ENCODE data around the gene SSX2IP. TPM values are rescaled to one million over a fixed set of nuclear protein-coding genes. Genes with fewer than 3 reads are reported as not detected.

The SSX2IP gene
- total RNA-seq, 1 donor from 2014 or later: 12.5 TPM

GRCh38 chr1:84689514-84690396, 506 bp downstream of the SSX2IP start:
- TF ChIP-seq CTCF (conservative IDR thresholded peaks at IDR 0.05; ENCODE audit: low read depth, low read length): peak; percentile 32
- DNase-seq (ENCODE audit: low read depth): no peak
- peak overlapping the region; percentile 77 for H3K4me3 ChIP-seq (ENCODE audit: low read depth, low read length)

GRCh38 chr1:84688463-84689061, 1.7 kb downstream of the SSX2IP start:
- peak overlapping the region; percentile 77 for H3K4me3 ChIP-seq (ENCODE audit: low read depth, low read length)
- DNase-seq (ENCODE audit: low read depth): no peak

DNA sequence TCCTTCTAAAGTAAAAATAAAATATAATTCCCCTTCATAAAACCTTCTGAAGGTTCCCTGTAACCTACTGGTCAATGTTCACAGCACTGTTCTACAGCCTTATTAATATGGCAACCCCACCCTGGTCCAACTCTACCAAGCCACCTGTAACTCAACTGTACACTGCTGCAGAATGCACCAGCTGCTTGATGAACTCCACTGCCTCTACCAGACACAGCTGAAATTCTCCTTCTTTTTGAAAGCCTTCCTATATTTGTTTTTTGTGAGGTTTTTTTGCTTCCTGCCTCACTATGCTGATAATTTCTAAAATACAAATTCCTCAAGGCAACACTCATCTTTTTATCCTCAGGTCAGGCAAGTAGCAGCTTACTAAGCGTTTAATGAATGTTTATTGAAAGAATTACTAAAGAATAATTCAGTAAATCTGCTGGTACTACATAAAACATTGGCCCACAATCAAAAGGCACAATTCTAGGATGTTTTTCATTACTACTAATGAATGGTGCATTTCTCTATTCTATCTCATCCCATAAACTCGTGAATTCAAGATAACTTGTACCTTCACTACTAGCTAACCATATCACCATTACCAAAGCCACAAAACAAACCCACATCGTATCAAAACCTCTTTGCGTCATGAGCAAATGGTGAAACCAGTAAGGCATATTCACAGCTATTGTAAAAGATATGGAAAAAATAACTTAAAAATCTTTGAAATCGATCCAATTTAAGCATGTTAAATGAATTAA, 2.4 kb downstream of the SSX2IP start:
- H3K4me3 ChIP-seq (ENCODE audit: low read depth, low read length): no peak overlapping the region
- DNase-seq (ENCODE audit: low read depth): no peak

More at GRCh38 chr1:84688463-84689061, 1.7 kb downstream of the SSX2IP start:
- TF ChIP-seq CTCF (conservative IDR thresholded peaks at IDR 0.05; ENCODE audit: low read depth, low read length): no peak

DNA sequence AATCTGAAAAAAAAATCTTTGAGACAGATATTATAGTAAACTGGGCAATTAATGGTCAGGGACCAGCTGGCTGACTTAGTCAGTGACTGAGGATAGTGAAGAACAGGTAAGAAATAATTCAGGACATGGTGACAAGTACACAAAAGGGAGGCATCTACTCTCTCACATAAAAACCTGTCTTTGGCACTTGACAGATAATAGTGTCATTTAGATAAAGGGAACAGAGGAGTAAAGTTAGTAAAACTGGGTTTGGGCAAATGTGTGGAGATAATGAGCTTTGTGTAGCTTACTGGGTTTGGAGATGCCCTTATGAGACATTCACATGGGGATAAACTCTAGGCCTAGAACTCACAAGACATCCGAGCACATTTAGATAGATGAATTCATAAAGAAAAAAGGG, 4.0 kb downstream of the SSX2IP start:
- no peak for TF ChIP-seq CTCF (conservative IDR thresholded peaks at IDR 0.05; ENCODE audit: low read depth, low read length)
- H3K4me3 ChIP-seq (ENCODE audit: low read depth, low read length): no peak overlapping the region
- DNase-seq (ENCODE audit: low read depth): no peak

More for the DNA sequence above, 2.4 kb downstream of the SSX2IP start:
- TF ChIP-seq CTCF (conservative IDR thresholded peaks at IDR 0.05; ENCODE audit: low read depth, low read length): no peak

GRCh38 chr1:84683508-84683907, 6.8 kb downstream of the SSX2IP start:
- DNase-seq (ENCODE audit: low read depth): no peak
- H3K4me3 ChIP-seq (ENCODE audit: low read depth, low read length): no peak overlapping the region
- no peak for TF ChIP-seq CTCF (conservative IDR thresholded peaks at IDR 0.05; ENCODE audit: low read depth, low read length)

- DNase-seq (ENCODE audit: low read depth): no peak
- no peak for TF ChIP-seq CTCF (conservative IDR thresholded peaks at IDR 0.05; ENCODE audit: low read depth, low read length)
- no peak overlapping the region for H3K4me3 ChIP-seq (ENCODE audit: low read depth, low read length)
Observed at GRCh38 chr1:84682047-84682446, 8.2 kb downstream of the SSX2IP start.

Measured in epithelial cell of proximal tubule (primary cell).